Kidney (tissue), 14 donors: Measurements from ENCODE around the gene TEX35. TPM values are rescaled to one million over a fixed set of nuclear protein-coding genes. Genes with fewer than 3 reads are reported as not detected.

Experiments used
- DNase-seq, 5 donors: peaks; one replicate each; pipeline ENCODE4 v3.0.0-alpha.2; 2013 to 2020
- FAIRE-seq: peaks from 2 replicates; lab custom pipeline; 2012; peaks lifted over from hg19 to GRCh38; lab: Jason Lieb, UNC
- H3K27ac ChIP-seq, 2 donors: one replicate each; pipeline ENCODE4 v1.7.0; 2013; ENCODE audit warnings: low read depth in 2 of 2, low read length in 2 of 2, inconsistent platforms in 1 of 2
- H3K27me3 ChIP-seq: one replicate; pipeline ENCODE4 v1.7.1; 2013; ENCODE audit warnings: low read length, inconsistent platforms; ENCODE audit not compliant: control insufficient read depth, insufficient read depth
- H3K36me3 ChIP-seq, 3 donors: one replicate each; pipeline versions ENCODE4 v1.7.0 to v1.7.1; 2013; ENCODE audit warnings: low read length in 3 of 3, control low read depth in 1 of 3, inconsistent platforms in 1 of 3; ENCODE audit not compliant: insufficient read depth in 3 of 3, control insufficient read depth in 2 of 3
- H3K4me1 ChIP-seq, 3 donors: one replicate each; pipeline versions ENCODE4 v1.7.0 to v1.7.1; 2013; ENCODE audit warnings: low read length in 3 of 3, inconsistent platforms in 1 of 3, low read depth in 1 of 3; ENCODE audit not compliant: control insufficient read depth in 2 of 3, insufficient read depth in 2 of 3
- H3K4me3 ChIP-seq, 3 donors: one replicate each; pipeline versions ENCODE4 v1.7.0 to v1.8.1; 2013; ENCODE audit warnings: low read length in 3 of 3, control low read depth in 1 of 3, inconsistent platforms in 1 of 3
- H3K9ac ChIP-seq, 3 donors: one replicate each; pipeline versions ENCODE4 v1.7.0 to v1.7.1; 2013; ENCODE audit warnings: low read length in 3 of 3, control low read depth in 1 of 3, inconsistent platforms in 1 of 3
- H3K9me3 ChIP-seq, 3 donors: one replicate each; pipeline versions ENCODE4 v1.7.0 to v1.7.1; 2013; ENCODE audit warnings: low read length in 3 of 3, control low read depth in 1 of 3, inconsistent platforms in 1 of 3; ENCODE audit not compliant: control insufficient read depth in 2 of 3, insufficient read depth in 1 of 3
- CTCF ChIP-seq: IDR thresholded peaks from 3 replicates; pipeline ENCODE4 v1.5.1; 2012; ENCODE audit warnings: mild to moderate bottlenecking, moderate library complexity, borderline replicate concordance; ENCODE audit not compliant: insufficient read depth; ENCODE audit errors: extremely low read depth
- intact Hi-C: fragments of 100-400 bp; cut with DNase I; formaldehyde crosslinking; loops from one replicate; pipeline ENCODE4 v1.11.1; 2022
- polyA plus RNA-seq: library from polyadenylated mRNA; stranded (reverse); fragments of 350-450 nt; fragmentation: Illumina TruSeq; extraction: RNeasy Lipid Tissue Mini Kit (QIAGEN cat#74804); gene quantifications from one replicate; pipeline ENCODE4 v1.2.3, GENCODE V29; 2014; ENCODE audit warnings: low read depth, low replicate concordance; ENCODE audit not compliant: insufficient read depth
- total RNA-seq: library from RNA; stranded (reverse); fragmentation: NEBNext Ultra II Directional; extraction: Animal tissue kit (Norgen Biotek cat#: 25700); gene quantifications from one replicate; pipeline ENCODE4 v1.2.1, GENCODE V29; 2021
- donor health status: control.
- donor health status: control.
- donor health status: control.
- donor health status: control.
- donor health status: control.
- donor health status: DM: yes; HTN: yes; CAD: no.
- donor health status: Normal renal cell carcinoma (clear cell type).

The TEX35 gene
- total and polyA plus RNA-seq, 2 donors from 2014 or later: not detected

- no peak for DNase-seq
- Histone ChIP-seq H3K36me3 (no peaks in the 10 kb centered on the region), H3K27ac (no peak overlapping the region), H3K9ac (no peak overlapping the region), H3K4me3 (no peak overlapping the region), H3K27me3 (no peaks in the 10 kb centered on the region), H3K9me3 (no peaks in the 10 kb centered on the region), H3K4me1 (peaks cover 0 to 2% (median 0%) of the 10 kb centered on the region in 3 donors)
- no peak for FAIRE-seq
- intact Hi-C loops: loop anchor here (5.0 to 10.0 kb wide), 2 partner anchors 218 to 466 kb away; no protein-coding TSS in a partner anchor
- TF ChIP-seq CTCF: no peak
Measured at GRCh38 chr1:178536329-178536728, 23.4 kb downstream of the TEX35 start.

GRCh38 chr1:178536844-178537371 lies 24.0 kb downstream of the TEX35 start:
- H3K9me3 ChIP-seq: no peaks in the 10 kb centered on the region
- no peak overlapping the region for H3K4me3 ChIP-seq
- intact Hi-C loops: loop anchor here (5.0 to 10.0 kb wide), 2 partner anchors 218 to 465 kb away; no protein-coding TSS in a partner anchor
- H3K36me3 ChIP-seq: no peaks in the 10 kb centered on the region
- DNase-seq (no peak), FAIRE-seq (no peak)
- peaks cover 0 to 4% (median 0%) of the 10 kb centered on the region in 3 donors for H3K4me1 ChIP-seq
- no peaks in the 10 kb centered on the region for H3K27me3 ChIP-seq
- no peak for TF ChIP-seq CTCF
- H3K9ac ChIP-seq: no peak overlapping the region
- no peak overlapping the region for H3K27ac ChIP-seq

- Histone ChIP-seq H3K36me3 (no peaks in the 10 kb centered on the region), H3K27me3 (no peaks in the 10 kb centered on the region), H3K9me3 (no peaks in the 10 kb centered on the region), H3K27ac (no peak overlapping the region), H3K9ac (no peak overlapping the region), H3K4me1 (peaks cover 0 to 6% (median 0%) of the 10 kb centered on the region in 3 donors), H3K4me3 (no peak overlapping the region)
- FAIRE-seq (no peak), DNase-seq (no peak)
- TF ChIP-seq CTCF: no peak
- intact Hi-C loops: loop anchor here (5.0 to 10.0 kb wide), 2 partner anchors 217 to 465 kb away; no protein-coding TSS in a partner anchor
Measured at GRCh38 chr1:178537382-178538090, 24.6 kb downstream of the TEX35 start.
